HepG2 (cell line): ENCODE data around the gene LCAT. TPM values are rescaled to one million over a fixed set of nuclear protein-coding genes. Genes with fewer than 3 reads are reported as not detected.

ENCODE experiments used
- AGO1 ChIP-seq: fragments of 200-400 bp; formaldehyde crosslinking; IDR thresholded peaks from 2 replicates; pipeline ENCODE4 v1.6.1; 2017; ENCODE audit warnings: mild to moderate bottlenecking, low read depth, low read length, moderate library complexity; ENCODE audit not compliant: poor library complexity, severe bottlenecking
- AGO2 ChIP-seq: fragments of 200-400 bp; formaldehyde crosslinking; optimal IDR thresholded peaks from 2 replicates; pipeline ENCODE3; 2017; ENCODE audit warnings: mild to moderate bottlenecking, low read depth, low read length, moderate library complexity
- ATAD3A ChIP-seq: sonication (generic); formaldehyde crosslinking; IDR thresholded peaks from 2 replicates; pipeline ENCODE4 v1.4.0; 2020; ENCODE audit warnings: missing genetic modification reagents
- BCLAF1 ChIP-seq: fragments of 450-650 bp; IDR thresholded peaks from 2 replicates; pipeline ENCODE4 v1.6.1; 2017; ENCODE audit warnings: mild to moderate bottlenecking
- CBX5 ChIP-seq: sonication (generic); formaldehyde crosslinking; IDR thresholded peaks from 2 replicates; pipeline ENCODE4 v1.4.0; 2020; ENCODE audit warnings: missing genetic modification reagents, borderline replicate concordance
- DMAP1 ChIP-seq: IDR thresholded peaks from 2 replicates; pipeline ENCODE4 v1.6.1; 2016
- EEA1 ChIP-seq: sonication (generic); formaldehyde crosslinking; IDR thresholded peaks from 2 replicates; pipeline ENCODE4 v1.5.1; 2020; ENCODE audit warnings: mild to moderate bottlenecking, missing genetic modification reagents, borderline replicate concordance
- GATAD1 ChIP-seq: IDR thresholded peaks from 2 replicates; pipeline ENCODE4 v1.6.1; 2016; ENCODE audit warnings: missing genetic modification reagents, missing compliant biosample characterization
- HMGA1 ChIP-seq: sonication (generic); formaldehyde crosslinking; conservative IDR thresholded peaks from 2 replicates; pipeline ENCODE4 v1.4.0; 2020; ENCODE audit warnings: missing genetic modification reagents
- KAT8 ChIP-seq: IDR thresholded peaks from 2 replicates; pipeline ENCODE4 v1.6.1; 2016; ENCODE audit warnings: missing genetic modification reagents, missing compliant biosample characterization
- KMT2A ChIP-seq: sonication (generic); formaldehyde crosslinking; IDR thresholded peaks from 2 replicates; pipeline ENCODE4 v1.4.0; 2020; ENCODE audit warnings: missing genetic modification reagents
- MAFG ChIP-seq: sonication (generic); formaldehyde crosslinking; IDR thresholded peaks from 2 replicates; pipeline ENCODE4 v1.5.1; 2020; ENCODE audit warnings: mild to moderate bottlenecking, missing genetic modification reagents
- NR3C1 ChIP-seq: sonication (generic); formaldehyde crosslinking; IDR thresholded peaks from 2 replicates; pipeline ENCODE4 v1.4.0; 2020; ENCODE audit warnings: missing genetic modification reagents
- PHF5A ChIP-seq: IDR thresholded peaks from one replicate; pipeline ENCODE4 v1.6.1; 2018; ENCODE audit warnings: low read depth, missing genetic modification reagents; ENCODE audit not compliant: unreplicated experiment
- RBFOX2 ChIP-seq: fragments of 200-400 bp; formaldehyde crosslinking; IDR thresholded peaks from 2 replicates; pipeline ENCODE4 v1.6.1; 2017; ENCODE audit warnings: low read depth, mild to moderate bottlenecking, low read length
- STAG1 ChIP-seq: sonication (generic); formaldehyde crosslinking; IDR thresholded peaks from 2 replicates; pipeline ENCODE4 v1.4.0; 2020; ENCODE audit warnings: missing genetic modification reagents
- ZBTB39 ChIP-seq: sonication (generic); formaldehyde crosslinking; IDR thresholded peaks from 2 replicates; pipeline ENCODE4 v1.5.0; 2020; ENCODE audit warnings: missing genetic modification reagents
- ZFP41 ChIP-seq: sonication (generic); formaldehyde crosslinking; IDR thresholded peaks from 2 replicates; pipeline ENCODE4 v1.4.0; 2020; ENCODE audit warnings: mild to moderate bottlenecking, missing genetic modification reagents, borderline replicate concordance
- ZNF510 ChIP-seq: sonication (generic); formaldehyde crosslinking; IDR thresholded peaks from 2 replicates; pipeline ENCODE4 v1.4.0; 2020; ENCODE audit warnings: low read depth, mild to moderate bottlenecking, missing genetic modification reagents
- ZNF737 ChIP-seq: sonication (generic); formaldehyde crosslinking; IDR thresholded peaks from 2 replicates; pipeline ENCODE4 v1.5.0; 2020; ENCODE audit warnings: missing genetic modification reagents, mild to moderate bottlenecking, borderline replicate concordance
- ZNF766 ChIP-seq: sonication (generic); formaldehyde crosslinking; IDR thresholded peaks from 2 replicates; pipeline ENCODE4 v1.5.0; 2020; ENCODE audit warnings: missing genetic modification reagents, borderline replicate concordance
- ZNF879 ChIP-seq: sonication (generic); formaldehyde crosslinking; IDR thresholded peaks from 2 replicates; pipeline ENCODE4 v1.8.1; 2023; ENCODE audit warnings: missing genetic modification reagents
- ZXDC ChIP-seq: sonication (generic); formaldehyde crosslinking; IDR thresholded peaks from 2 replicates; pipeline ENCODE4 v1.5.0; 2020; ENCODE audit warnings: mild to moderate bottlenecking, missing genetic modification reagents
- polyA plus RNA-seq, 8 experiments: library from polyadenylated mRNA; depleted of rRNA in 3 of 8; stranded (reverse) in 7 of 8; unstranded in 1 of 8; fragments of >200 nt; fragmentation: Illumina TruSeq in 4 of 8; extraction: Trizol in 4 of 8; gene quantifications; 2 replicates each; pipeline versions ENCODE4 v1.2.1 to v1.2.3, GENCODE V29; 2011 to 2016; ENCODE audit warnings: low read depth in 4 of 8, missing spikeins in 1 of 8, mixed read lengths in 1 of 8; ENCODE audit not compliant: insufficient read depth in 1 of 8
- total RNA-seq, 5 experiments: library from RNA; depleted of rRNA; stranded (reverse); fragments of >200 nt; fragmentation: Illumina TruSeq; extraction: Trizol; gene quantifications; 2 replicates each; pipeline ENCODE4 v1.2.3, GENCODE V29; 2016; ENCODE audit warnings: low read depth in 1 of 5

Gene LCAT
- total and polyA plus RNA-seq, 2 of the 13 experiments (the other 11 are each of a cell fraction or from before 2014, with no cell fraction given), result 36.1 to 38.9 TPM

- TF ChIP-seq ZNF766 (CRISPR knock-in tag) (no peak), ZNF879 (CRISPR knock-in tag) (no peak), NR3C1 (no peak), RBFOX2 (peak; percentile 76), CBX5 (no peak), ZFP41 (no peak), ZNF737 (CRISPR knock-in tag) (no peak), MAFG (CRISPR knock-in tag) (no peak), STAG1 (CRISPR knock-in tag) (no peak), PHF5A (CRISPR knock-in tag) (no peak), HMGA1 (no peak), KAT8 (CRISPR knock-in tag) (no peak), DMAP1 (CRISPR knock-in tag) (no peak), AGO1 (peak; percentile 91), BCLAF1 (no peak), ATAD3A (no peak), KMT2A (CRISPR knock-in tag) (no peak; the same call in 1 of the 2 replicates), ZBTB39 (CRISPR knock-in tag) (0 out of 2 replicates have a peak, but pooled peaks have one; percentile 43), ZNF510 (CRISPR knock-in tag) (no peak), GATAD1 (CRISPR knock-in tag) (no peak), EEA1 (CRISPR knock-in tag) (peak; percentile 64; the same call in 1 of the 2 replicates), AGO2 (peak; percentile 97), ZXDC (no peak)
These were observed 4.1 kb downstream of the LCAT start (continued) for GRCh38 chr16:67939507-67940445.
